Stimulated activated CD8-positive, alpha-beta memory T cell treated with anti-CD3 and anti-CD28 coated beads, Interleukin-15, amount 100 ng/mL, for 24 hours (primary cell): Measurements from ENCODE around the gene RASSF3.
"Not testable (repeated sequence)": the region's sequence is repeated elsewhere in the genome, so short reads cannot be mapped to it uniquely, and the experiment has no call there.

ENCODE experiments used
- DNase-seq: peaks from one replicate; pipeline ENCODE4 v3.0.0-alpha.2; 2020; ENCODE audit warnings: low read depth

The RASSF3 gene

DNA sequence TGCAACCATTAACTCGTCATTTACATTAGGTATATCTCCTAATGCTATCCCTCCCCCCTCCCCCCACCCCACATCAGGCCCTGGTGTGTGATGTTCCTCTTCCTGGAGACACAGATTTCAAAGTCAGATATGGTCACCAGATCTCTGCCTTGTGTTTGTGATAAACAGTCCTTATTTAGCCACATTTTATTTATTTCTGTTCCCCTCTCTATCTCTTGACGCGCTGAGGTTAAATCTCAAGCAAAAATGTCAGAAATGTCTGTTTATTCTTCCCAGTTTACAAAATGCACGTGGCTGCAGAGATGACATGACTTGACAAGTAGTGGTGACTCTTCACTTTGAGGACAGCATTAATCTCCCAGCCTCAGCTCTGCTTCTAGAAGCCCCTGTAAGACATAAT, 11.5 kb upstream of the RASSF3 start:
- no peak for DNase-seq

DNA sequence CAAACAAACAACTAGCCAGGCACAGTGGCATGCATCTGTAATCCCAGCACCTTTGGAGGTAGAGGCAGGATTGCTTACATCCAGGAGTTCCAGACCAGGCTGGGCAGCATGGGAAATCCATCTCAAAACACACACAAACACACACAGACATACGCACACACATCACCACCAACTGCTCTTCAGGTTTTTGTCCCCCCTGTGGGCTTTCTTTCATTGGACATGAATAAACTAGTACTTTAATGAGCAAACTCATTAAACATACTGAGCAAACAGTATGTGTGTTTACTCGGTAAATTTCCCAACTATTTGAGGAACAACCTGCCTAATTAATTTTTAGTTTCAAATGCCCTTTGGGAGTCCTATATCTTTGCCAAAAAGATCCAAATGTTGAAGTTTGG, 10.1 kb upstream of the RASSF3 start:
- DNase-seq = no peak

DNA sequence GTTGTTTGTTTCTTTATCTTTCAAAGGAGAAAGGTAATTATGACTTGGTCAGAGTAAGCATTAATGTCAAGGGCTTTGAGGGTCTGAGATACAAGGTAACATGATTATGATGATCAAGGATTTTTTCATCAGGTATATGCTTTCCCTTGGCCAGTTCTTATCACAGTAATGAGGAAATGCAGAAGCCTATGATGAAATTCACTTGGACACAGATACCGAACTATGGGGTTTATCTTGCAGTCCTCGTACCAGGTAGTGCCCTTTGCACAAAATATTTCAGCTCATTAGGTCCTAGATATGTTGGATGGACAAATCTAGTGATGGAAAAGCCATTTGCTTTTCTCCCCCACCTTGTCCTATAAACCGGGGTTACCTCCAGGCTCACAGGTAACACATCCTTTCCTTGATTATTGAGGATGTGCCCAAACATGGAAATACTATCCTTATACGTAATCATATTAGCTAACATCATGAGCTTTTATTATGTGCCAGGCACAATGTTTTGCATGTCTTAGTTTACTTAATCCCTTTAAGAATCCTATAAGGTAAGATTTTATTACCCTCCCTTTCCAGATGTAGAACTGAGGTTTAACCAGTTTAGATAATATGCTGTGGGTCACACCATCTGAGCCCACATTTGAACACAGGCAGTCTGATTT, 7.0 kb upstream of the RASSF3 start:
- no peak for DNase-seq

DNA sequence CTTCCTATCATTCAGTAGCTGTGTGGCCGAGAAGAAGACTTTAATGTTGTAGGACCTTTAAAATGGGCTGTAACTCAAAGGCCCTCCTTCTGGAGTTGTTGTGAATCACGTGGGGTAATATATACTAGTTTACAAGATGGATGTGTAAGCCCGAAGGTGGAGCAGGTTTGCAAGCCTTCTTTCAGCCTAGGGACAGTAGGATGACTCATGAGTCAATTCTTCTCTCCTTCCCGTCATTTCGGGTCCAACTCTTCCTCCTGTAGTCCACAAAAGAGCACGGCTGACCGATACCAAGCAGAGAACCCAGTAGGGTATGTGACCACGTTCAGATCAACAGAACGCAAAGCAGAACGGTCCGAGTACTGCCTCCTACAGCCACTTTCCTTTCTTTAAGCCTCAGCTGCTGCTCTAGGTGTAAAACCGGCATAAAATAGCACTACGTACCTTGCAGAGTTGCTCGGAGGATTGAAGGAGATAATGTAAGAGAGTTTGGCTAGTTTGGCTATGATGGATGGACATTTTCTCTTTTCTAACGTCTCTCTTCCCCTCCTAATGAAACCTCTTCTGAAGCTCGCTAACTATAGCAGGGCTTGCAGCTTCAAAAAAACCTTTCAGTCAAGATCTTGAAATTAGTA, 1.3 kb upstream of the RASSF3 start:
- no peak for DNase-seq

DNA sequence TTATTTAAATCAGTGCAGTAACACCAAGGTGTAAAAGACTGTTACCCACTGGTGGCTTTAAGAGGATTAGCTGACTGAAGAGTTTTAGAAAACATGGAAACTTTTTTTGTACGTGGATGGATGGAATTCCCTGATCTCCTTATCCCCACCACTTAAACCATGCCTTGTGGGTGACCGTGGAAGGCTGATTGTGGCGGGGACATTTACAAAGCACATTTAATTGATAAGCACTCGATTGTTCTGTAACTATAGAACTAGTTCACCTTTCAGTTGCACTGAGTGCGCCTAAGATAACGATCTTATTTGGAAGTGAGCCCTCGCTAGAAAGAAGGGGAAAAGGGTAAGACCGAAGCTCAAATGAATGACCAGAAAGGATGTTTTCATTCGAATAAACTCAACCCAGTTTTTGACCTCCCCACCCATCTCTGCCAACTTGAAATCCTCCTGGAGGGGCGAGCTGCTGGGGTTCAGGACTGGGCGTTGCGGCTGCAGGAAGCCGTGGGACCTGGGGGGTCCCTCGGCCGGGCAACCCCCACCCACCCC, 688 bp upstream of the RASSF3 start:
- no peak for DNase-seq

DNA sequence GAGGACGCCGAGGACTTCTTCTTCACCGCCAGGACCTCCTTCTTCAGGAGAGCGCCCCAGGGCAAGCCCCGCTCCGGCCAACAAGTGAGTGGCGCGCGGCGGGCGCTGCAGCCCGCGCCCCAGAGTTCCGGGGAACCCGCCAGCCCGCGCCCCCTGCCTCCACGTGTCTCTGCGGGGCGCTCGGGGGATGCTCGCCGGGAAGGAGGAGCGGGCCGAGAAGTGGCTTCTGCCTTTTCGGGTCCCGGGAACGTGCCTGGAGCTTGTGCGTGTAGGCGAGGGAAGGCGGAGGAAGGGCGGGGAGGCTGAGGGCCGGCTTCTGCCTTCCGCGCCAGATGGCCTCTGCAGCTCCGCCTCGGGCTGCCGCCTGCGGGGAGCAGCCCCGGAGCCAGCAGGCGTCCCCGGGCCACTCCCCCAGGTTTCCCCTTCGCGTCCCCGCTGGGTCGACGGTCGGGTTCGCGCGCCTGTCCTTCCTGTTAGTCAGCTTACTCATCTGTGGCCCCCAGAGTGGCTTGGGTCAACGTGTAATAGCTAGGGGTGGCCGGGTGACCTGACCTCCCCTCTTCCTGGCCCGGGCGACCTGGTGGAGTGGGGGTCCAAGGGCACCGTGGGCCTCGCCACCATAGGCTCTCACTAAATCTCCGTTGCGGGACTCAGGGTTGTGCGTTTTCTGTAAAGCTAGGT, 505 bp downstream of the RASSF3 start:
- DNase-seq = peak; percentile 26

DNA sequence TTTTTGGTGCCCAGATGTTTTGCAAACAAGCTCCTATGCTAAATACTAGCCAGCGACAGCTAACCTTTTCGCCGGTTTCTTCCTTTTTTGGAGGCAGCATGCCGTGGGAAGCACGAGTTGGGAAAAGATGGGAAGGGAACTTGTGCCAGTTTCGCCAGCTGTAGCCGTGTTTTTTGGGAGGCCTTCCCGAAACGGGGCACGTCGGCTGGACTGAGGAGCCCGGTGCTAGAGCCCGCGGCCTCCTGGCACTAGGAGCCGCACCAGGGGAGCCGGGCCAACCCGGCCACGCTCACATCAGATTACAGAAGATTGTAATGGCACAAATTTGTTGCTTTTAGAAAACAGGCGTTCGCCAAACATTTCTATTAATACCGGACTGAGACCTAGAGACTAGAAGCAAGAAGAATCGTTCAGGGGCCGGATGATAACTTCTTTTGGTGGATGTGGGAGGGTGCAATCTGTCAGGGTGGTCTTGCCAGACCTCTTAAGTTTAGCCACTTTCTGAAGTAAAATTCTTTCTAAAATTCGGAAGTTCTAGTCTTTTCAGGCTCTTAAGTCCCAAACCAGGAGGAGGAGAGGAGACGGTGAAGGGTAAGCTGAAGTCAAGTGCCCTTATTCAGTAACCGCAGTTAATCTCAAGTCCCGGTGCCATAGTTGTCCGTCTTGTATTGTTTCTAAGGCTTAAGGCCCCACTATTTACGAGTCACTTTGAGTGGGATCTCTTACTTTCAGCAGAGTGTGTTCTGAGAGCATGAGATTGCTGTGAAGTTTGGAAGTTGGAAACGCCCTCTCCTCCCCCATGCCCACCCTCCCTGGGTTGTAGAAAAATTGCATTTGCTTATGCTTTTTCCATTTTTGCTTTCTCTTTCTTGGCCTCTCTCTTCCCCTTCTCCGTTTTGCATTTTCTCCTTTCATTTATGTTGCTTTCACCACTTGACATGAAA, 1.3 kb downstream of the RASSF3 start:
- no peak for DNase-seq

DNA sequence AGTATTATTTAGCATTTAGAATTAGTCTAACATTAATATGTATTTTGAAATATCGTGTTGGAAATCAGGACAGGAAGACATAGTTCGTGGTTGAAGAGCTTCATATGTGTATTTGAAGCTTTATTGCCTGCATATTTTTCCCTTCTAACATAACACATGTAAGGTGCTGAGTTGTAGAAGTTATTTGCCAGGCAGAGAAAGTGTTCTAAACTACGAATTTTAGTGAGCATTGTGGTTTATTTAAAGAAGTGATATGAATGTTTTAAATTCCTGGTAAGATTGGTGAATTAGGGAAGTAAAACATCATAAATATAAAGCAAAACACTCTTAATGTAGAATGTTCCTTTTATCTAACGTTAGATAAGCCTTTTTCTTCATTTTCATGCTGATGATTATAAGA, 2.5 kb downstream of the RASSF3 start:
- no peak for DNase-seq

DNA sequence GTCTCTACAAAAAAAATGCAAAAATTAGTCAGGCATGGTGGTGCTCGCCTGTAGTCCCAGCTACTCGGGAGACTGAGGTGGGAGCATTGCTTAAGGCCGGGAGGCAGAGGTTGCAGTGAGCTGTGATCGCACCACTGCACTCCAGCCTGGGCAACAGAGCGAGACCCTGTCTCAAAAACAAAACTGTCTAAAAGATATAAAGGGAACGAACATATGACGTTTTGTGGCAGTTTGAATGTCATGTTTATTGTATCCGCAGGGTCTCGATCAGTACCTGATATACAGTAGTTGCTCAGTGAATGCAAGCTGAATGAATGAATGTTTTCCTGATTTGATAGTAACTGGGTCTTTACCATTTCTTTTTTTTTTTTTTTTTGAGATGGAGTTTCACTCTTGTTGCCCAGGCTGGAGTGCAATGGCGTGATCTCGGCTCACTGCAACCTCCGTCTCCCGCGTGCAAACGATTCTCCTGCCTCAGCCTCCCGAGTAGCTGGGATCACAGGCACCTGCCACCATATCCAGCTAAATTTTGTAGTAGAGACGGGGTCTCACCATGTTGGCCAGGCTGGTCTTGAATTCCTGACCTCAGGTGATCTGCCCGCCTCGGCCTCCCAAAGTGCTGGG, 3.6 kb downstream of the RASSF3 start:
- DNase-seq = not testable (repeated sequence)

DNA sequence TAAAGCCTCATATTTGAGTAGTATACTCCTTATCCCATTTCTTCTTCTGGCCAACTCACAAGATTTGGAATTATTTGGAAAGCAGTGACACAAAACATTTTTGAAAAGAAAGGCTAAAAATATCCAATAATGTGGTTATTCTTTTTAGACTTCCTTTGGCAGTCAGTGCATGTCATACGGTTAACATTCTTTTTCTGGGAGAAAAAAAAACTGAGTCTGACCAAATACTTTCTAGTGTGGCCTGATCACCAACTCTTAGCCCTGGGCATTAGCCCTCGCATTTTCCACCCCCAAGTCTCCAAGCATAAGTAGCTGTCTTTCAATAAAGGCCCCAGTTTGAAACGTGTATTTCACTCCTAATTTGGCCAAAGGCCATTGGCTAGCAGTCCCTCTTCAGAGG, 5.9 kb downstream of the RASSF3 start:
- no peak for DNase-seq

DNA sequence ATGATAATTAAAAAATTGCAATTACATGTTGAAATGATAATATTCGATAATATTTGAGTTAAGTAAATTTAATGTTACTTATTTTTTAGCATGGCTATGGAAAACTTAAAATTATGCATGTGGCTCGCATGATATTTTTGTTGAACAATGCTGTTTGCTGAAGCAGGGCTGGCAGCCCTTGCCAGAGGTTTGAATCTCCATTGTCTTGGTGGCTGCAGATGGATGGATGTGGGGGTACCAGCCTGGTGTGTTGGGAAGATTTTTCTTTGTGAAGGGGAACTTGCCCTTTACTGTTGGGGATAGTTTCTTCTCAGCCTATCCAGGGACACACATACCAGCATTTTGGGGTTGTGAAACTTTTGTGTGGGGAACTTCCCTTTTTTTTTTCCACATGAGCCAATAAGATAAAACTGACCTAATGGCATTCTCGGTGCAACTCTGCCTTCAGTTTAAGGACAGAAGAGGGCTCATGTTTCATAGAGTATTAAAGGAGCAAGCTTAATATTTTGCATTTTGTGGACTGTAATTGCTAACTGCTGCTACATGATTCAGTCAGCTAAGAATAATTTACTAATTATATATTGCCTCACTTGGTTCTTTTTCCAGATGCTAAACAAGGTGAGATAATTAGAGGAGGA, 8.8 kb downstream of the RASSF3 start:
- DNase-seq = no peak

DNA sequence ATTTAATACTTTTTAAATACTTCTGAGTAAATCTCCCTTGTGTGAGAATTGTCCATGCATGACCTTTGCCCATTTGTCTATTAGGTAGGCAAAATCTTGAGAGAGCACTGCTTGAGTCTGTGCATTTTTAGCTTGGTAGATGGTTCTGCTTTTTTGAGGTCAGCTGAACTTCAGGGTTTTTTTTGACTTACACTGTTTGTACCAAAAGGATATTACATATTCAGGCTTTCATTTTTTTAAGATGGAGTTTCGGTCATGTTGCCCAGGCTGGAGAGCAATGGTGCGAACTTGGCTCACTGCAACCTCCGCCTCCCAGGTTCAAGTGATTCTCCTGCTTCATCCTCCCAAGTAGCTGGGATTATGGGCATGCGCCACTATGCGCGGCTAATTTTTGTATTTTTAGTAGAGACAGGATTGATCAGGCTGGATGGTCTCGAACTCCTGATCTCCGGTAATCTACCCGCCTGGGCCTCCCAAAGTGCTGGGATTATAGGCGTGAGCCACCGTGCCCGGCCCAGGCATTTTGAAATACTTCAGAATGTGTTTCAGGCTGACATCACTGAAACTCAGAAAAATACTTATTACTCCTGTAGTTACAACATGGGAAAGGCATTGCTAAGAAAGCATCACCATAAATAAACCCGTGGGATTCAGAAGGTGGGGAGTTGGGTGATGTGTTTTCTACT, 11.1 kb downstream of the RASSF3 start:
- DNase-seq = no peak

DNA sequence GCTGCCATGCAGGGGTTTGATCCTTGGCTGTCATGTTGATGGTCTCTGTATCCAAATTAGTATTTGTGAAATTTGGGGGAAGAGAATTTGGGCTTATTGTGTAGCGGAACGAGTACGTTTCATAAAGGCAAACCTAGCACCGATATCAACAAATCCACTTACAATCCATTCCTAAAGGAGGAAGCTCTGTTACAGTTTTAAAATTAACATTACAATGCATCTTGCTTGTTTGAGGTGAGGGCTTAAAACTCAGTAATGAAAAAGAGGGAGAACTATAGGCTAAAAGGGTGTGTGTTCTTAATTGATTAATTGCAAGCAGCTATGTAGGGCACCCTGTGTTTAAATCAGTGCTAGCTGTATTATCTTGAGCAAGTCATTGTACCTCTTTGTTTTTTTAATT, 13.7 kb downstream of the RASSF3 start:
- no peak for DNase-seq

DNA sequence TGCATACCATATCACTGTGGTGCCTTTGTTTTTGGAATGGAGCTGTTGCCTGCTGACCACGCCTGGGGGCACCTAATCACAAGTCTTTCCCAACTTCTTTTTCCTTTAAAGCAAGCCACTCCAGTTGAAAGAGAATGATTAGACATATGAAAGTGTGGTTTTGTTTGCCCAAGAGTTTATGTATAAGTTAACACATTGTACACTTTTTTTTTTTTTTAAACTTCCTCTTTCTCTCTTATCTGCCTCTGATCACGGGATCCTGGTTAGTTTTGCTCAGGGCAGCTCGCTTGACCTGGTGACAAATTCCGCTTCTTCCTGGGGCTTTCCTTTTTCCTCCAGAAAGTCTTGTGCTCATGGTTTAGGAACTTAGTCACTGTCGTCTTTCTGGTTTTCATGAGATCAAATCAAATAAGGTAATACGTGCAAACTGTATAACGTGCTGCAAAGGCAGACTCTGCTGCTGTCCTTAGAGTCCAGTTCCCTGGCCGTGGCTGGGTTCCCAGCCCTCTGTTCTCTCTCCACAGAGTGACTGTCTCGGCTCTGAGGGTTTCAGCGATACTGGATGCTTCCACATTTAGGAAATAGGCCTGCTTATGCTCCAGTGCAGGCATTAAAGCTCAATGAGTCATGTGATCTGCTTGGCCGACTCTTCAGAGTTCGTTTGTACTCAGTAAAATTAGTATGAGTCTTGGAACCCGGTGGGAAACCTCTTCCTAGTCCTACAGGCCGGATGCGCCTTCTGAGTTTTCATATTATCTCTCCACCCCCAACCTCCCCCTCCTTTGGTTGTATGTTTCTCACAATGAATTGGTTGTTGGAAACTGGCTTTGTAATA, 15.2 kb downstream of the RASSF3 start:
- no peak for DNase-seq

DNA sequence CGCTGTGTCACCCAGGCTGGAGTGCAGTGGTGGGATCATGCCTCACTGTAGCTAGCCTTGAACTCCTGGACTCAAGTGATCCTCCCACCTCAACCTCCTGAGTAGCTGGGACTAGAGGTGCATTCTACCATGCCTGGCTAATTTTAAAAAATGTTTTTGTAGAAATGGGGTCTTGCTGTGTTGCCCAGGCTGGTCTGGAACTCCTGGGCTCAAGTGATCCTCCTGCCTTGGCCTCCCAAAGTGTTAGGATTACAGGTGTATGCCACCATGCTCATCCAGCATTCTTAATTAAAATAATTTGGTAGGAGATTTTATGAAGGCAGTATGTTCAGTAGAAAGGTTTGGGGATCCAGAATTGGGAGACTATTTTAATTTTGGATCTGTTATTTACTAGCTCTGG, 16.3 kb downstream of the RASSF3 start:
- DNase-seq = not testable (repeated sequence)

DNA sequence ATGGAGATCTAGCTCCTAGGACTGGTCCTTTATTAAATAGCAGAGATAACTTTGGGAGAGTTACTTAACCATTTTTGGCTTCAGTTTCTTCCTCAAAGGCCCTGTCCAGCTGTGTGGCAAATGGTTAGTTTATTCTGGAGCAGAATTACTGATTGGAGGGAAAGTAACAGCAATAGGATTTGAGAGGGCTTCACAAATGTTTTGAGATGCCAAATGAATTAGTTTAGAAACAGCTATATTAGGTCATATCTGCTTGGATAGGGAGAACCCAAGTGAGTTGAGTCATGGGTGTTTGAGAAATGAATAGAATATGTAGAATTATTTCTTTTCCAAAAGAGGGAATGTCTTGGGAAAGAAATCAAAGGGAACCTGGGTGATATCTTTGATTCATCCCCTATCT, 17.5 kb downstream of the RASSF3 start:
- DNase-seq = no peak

DNA sequence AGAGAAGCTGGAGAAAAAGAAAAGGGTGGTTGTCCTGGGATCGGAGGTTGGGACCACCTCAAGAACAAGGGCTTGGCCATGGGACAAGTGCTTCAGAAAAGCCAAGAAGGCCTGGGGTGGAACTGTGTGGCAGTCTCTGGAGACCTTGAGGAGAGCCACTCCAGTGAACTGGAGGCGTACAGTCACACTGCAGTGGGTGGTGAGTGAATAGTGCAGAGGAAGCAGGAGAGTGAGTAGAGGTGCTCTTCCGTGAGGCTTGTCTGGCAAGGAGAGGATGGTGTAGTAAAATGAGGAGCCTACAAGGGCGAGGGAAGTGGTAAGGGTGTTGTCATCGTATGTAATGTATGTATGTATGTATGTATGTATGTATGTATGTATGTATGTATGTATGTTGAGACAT, 20.9 kb downstream of the RASSF3 start:
- no peak for DNase-seq

DNA sequence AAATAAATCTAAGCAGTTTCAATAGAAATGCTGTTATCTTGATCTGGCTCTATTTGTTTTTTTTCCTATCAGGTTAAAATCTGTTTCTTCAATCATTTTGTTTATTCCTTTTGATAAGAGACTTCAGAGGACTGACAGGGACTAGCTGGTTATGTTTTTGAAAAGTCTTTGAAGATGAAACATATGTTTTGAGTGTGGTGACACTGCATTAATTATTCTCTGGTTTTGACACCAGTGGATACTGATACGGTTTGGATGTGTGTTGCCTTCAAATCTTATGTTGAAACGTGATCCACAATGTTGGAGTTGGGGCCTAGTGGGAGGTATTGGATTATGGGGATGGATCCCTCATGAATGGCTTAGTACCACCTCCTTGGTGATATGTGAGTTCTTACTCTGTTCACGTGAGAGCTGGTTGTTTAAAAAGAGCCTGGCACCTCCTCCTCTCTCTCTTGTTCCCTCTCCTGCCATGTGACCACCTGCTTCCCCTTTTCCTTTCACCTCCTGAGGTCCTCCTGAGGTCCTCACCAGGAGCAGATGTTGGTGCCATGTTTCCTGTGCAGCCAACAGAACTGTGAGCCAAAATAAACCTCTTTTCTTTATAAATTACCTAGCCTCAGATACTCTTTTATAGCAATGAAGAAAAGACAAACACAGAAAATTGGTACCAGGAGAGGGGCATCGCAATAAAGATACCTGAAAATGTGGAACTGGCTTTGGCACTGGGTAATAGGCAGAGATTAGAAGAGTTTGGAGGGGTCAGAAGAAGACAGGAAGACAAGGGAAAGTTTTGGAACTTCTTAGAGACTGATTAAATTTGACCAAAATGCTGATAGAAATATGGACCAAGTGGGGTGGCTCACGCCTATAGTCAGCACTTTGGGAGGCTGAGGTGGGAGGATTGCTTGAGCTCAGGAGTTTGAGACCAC, 23.0 kb downstream of the RASSF3 start:
- DNase-seq = no peak

DNA sequence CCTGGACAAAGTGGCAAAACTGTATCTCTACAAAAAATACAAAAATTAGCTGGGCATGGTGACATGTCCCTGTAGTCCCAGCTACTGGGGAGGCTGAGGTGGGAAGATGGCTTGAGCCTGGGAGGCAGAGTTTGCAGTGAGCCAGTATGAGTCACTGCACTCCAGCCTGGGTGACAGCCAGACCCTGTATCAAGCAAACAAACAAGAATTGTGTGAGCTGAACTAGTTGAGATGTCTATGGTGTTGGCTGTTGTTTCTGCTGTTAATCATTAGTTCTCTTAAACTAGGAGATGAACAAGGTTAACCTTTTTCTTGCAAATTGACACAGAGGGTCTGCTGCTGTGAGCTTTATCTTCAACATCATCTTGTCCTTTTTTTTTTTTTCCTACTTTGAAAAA, 23.6 kb downstream of the RASSF3 start:
- no peak for DNase-seq
